Subcutaneous abdominal adipose tissue (tissue), 5 donors: ENCODE measurements around the gene ZNF618.

Experiments
- H3K27ac ChIP-seq: one replicate; pipeline ENCODE4 v1.7.0; 2013; ENCODE audit warnings: low read depth, mild to moderate bottlenecking, inconsistent platforms, low read length, moderate library complexity
- H3K27me3 ChIP-seq, 5 donors: one replicate each; pipeline ENCODE4 v1.7.0; 2013; ENCODE audit warnings: low read length in 5 of 5, inconsistent platforms in 1 of 5; ENCODE audit not compliant: control insufficient read depth in 5 of 5, insufficient read depth in 4 of 5
- H3K36me3 ChIP-seq, 5 donors: one replicate each; pipeline ENCODE4 v1.7.0; 2013; ENCODE audit warnings: low read length in 5 of 5; ENCODE audit not compliant: control insufficient read depth in 5 of 5, insufficient read depth in 5 of 5
- H3K4me1 ChIP-seq, 5 donors: one replicate each; pipeline ENCODE4 v1.7.0; 2013; ENCODE audit warnings: low read length in 5 of 5, mild to moderate bottlenecking in 3 of 5, moderate library complexity in 1 of 5; ENCODE audit not compliant: control insufficient read depth in 5 of 5, insufficient read depth in 5 of 5
- H3K4me3 ChIP-seq, 5 donors: one replicate each; pipeline ENCODE4 v1.7.0; 2013; ENCODE audit warnings: low read length in 5 of 5, low read depth in 1 of 5
- H3K9ac ChIP-seq, 5 donors: one replicate each; pipeline ENCODE4 v1.7.0; 2013; ENCODE audit warnings: low read length in 5 of 5, mild to moderate bottlenecking in 4 of 5, moderate library complexity in 3 of 5
- H3K9me3 ChIP-seq, 5 donors: one replicate each; pipeline ENCODE4 v1.7.0; 2013; ENCODE audit warnings: low read length in 5 of 5; ENCODE audit not compliant: control insufficient read depth in 5 of 5
- donor health status: healthy.
- donor health status: healthy.
- donor health status: healthy.
- donor health status: healthy.
- donor health status: healthy.

ZNF618 gene

GRCh38 chr9:114001794-114002261 lies 125.7 kb downstream of the ZNF618 start:
- Histone ChIP-seq H3K4me3 (no peak overlapping the region), H3K9ac (no peak overlapping the region), H3K36me3 (peaks cover 0 to 49% (median 44%) of the 10 kb centered on the region in 5 donors), H3K27ac (no peak overlapping the region), H3K9me3 (peaks cover 0 to 6% (median 0%) of the 10 kb centered on the region in 5 donors), H3K4me1 (peaks cover 2 to 27% (median 21%) of the 10 kb centered on the region in 5 donors), H3K27me3 (no peaks in the 10 kb centered on the region)

DNA sequence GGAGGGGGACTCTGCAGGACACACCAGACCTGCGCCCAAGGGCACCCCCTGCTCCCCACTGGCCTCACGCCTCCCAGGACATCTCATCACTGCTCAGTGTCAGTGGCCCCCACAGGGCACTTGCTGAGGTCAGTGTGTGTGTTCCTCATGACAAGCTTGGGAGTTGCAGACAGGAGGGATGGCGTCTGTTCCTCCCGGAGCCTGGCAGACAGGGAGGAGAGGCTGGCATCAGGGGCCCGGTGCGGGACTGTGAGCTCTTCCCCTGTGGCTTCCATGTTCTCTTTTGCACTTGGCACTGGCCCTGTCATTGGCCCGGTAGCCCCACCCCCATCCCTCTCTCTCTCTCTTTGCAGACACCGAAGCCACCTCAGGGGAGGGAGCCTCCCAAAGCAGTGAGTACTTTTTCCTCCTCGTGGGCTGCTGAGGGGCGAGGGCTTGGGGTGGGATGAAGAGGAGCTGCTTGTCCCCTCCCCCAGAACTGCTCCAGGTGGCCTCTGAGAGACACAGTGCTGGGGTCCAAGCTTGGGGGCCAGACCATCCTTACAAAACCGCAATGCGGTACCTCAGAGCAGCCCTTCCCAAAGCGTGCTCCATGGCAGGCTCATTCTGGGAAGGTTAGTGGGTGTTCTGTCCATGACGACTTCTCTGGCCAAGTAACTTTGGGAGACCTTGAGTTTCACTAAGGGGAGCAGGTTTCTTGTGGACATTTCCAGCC lies 126.3 kb downstream of the ZNF618 start:
- Histone ChIP-seq H3K27ac (no peak overlapping the region), H3K9ac (no peak overlapping the region), H3K4me1 (peaks cover 2 to 27% (median 21%) of the 10 kb centered on the region in 5 donors), H3K27me3 (no peaks in the 10 kb centered on the region), H3K36me3 (peaks cover 0 to 52% (median 48%) of the 10 kb centered on the region in 5 donors), H3K9me3 (peaks cover 0 to 6% (median 0%) of the 10 kb centered on the region in 5 donors), H3K4me3 (no peak overlapping the region)

DNA sequence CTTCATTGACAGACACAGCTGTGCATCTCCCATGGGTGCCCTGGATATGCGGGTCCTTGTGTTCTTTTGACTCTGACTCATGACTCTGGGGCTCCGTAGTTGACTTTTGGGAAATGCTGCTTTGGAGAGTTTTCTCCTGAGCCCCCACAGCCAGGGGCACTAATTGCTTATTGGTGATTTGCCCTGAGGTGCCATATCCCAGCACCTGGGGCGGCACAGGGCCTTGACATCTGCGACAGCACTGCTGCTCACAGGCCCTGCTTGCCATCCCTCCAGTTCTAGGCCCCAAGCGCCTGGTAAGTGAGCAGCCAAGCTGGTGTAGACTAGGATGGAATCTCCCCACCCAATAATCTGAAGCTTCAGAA lies 126.9 kb downstream of the ZNF618 start:
- Histone ChIP-seq H3K36me3 (peaks cover 0 to 54% (median 51%) of the 10 kb centered on the region in 5 donors), H3K4me1 (peaks cover 2 to 27% (median 20%) of the 10 kb centered on the region in 5 donors), H3K9ac (no peak overlapping the region), H3K4me3 (no peak overlapping the region), H3K27ac (no peak overlapping the region), H3K9me3 (peaks cover 0 to 6% (median 0%) of the 10 kb centered on the region in 5 donors), H3K27me3 (no peaks in the 10 kb centered on the region)

GRCh38 chr9:114003351-114003750 lies 127.2 kb downstream of the ZNF618 start:
- H3K9ac ChIP-seq, result no peak overlapping the region
- H3K4me3 ChIP-seq, result no peak overlapping the region
- H3K9me3 ChIP-seq, result peaks cover 0 to 6% (median 0%) of the 10 kb centered on the region in 5 donors
- H3K4me1 ChIP-seq, result peaks cover 2 to 23% (median 17%) of the 10 kb centered on the region in 5 donors
- peaks cover 0 to 57% (median 49%) of the 10 kb centered on the region in 5 donors for H3K36me3 ChIP-seq
- H3K27me3 ChIP-seq, result no peaks in the 10 kb centered on the region
- H3K27ac ChIP-seq, result no peak overlapping the region

- peaks cover 0 to 6% (median 0%) of the 10 kb centered on the region in 5 donors for H3K9me3 ChIP-seq
- peaks cover 0 to 61% (median 51%) of the 10 kb centered on the region in 5 donors for H3K36me3 ChIP-seq
- H3K4me1 ChIP-seq, result peaks cover 2 to 21% (median 13%) of the 10 kb centered on the region in 5 donors
- no peak overlapping the region for H3K4me3 ChIP-seq
- H3K27me3 ChIP-seq, result no peaks in the 10 kb centered on the region
- no peak overlapping the region for H3K27ac ChIP-seq
- no peak overlapping the region for H3K9ac ChIP-seq
Observed at GRCh38 chr9:114003758-114004157, 127.6 kb downstream of the ZNF618 start.

DNA sequence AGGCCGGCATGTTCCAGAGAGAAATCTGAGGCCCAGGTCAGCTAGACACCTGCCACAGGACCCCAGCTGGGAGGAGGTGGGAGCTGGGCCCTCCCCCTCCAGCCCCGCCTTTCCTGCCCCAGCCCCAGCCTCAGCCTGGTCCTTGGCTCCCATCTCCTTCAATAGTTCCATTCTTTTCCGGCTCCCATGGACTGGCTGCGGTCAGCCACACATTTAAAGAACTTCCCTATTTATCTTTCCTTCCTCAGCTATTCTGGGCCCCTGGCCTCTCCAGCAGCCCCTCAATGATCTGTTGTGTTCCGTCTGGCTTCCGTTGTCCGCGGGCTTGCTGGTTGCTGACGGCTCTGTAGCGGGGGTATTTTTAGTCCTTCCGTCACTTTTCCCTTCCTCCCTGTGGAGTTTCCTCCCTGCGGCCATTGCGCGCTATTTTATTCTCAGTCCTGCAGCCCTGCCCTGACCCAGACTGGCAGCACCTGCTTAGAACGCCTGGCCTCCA lies 128.2 kb downstream of the ZNF618 start:
- H3K9ac ChIP-seq, result no peak overlapping the region
- no peak overlapping the region for H3K27ac ChIP-seq
- H3K36me3 ChIP-seq, result peaks cover 0 to 65% (median 53%) of the 10 kb centered on the region in 5 donors
- H3K4me3 ChIP-seq, result no peak overlapping the region
- H3K27me3 ChIP-seq, result no peaks in the 10 kb centered on the region
- H3K4me1 ChIP-seq, result peaks cover 2 to 21% (median 12%) of the 10 kb centered on the region in 5 donors
- H3K9me3 ChIP-seq, result peaks cover 0 to 6% (median 0%) of the 10 kb centered on the region in 5 donors

GRCh38 chr9:114005371-114006154 lies 129.5 kb downstream of the ZNF618 start:
- Histone ChIP-seq H3K4me1 (peaks cover 2 to 21% (median 12%) of the 10 kb centered on the region in 5 donors), H3K36me3 (peaks cover 0 to 55% (median 53%) of the 10 kb centered on the region in 5 donors), H3K27ac (no peak overlapping the region)

GRCh38 chr9:114006155-114006550 lies 130.0 kb downstream of the ZNF618 start:
- no peaks in the 10 kb centered on the region for H3K27me3 ChIP-seq
- no peak overlapping the region for H3K27ac ChIP-seq
- peaks cover 0 to 6% (median 0%) of the 10 kb centered on the region in 5 donors for H3K9me3 ChIP-seq
- H3K36me3 ChIP-seq, result peaks cover 0 to 58% (median 57%) of the 10 kb centered on the region in 5 donors
- no peak overlapping the region for H3K9ac ChIP-seq
- peaks cover 2 to 21% (median 12%) of the 10 kb centered on the region in 5 donors for H3K4me1 ChIP-seq
- no peak overlapping the region for H3K4me3 ChIP-seq

More at GRCh38 chr9:114005371-114006154, 129.5 kb downstream of the ZNF618 start:
- no peaks in the 10 kb centered on the region for H3K27me3 ChIP-seq
- H3K4me3 ChIP-seq, result no peak overlapping the region
- peaks cover 0 to 6% (median 0%) of the 10 kb centered on the region in 5 donors for H3K9me3 ChIP-seq
- H3K9ac ChIP-seq, result no peak overlapping the region

GRCh38 chr9:114006931-114007691 lies 131.0 kb downstream of the ZNF618 start:
- no peaks in the 10 kb centered on the region for H3K27me3 ChIP-seq
- no peak overlapping the region for H3K9ac ChIP-seq
- no peak overlapping the region for H3K27ac ChIP-seq
- no peak overlapping the region for H3K4me3 ChIP-seq
- H3K36me3 ChIP-seq, result peaks cover 5 to 60% (median 56%) of the 10 kb centered on the region in 5 donors
- peaks cover 2 to 21% (median 12%) of the 10 kb centered on the region in 5 donors for H3K4me1 ChIP-seq
- H3K9me3 ChIP-seq, result peaks cover 0 to 7% (median under 1%) of the 10 kb centered on the region in 5 donors
